ENCODE results near the gene F11R. TPM values are rescaled to one million over a fixed set of nuclear protein-coding genes. Genes with fewer than 3 reads are reported as not detected.
"Not testable (repeated sequence)": the region's sequence is repeated elsewhere in the genome, so short reads cannot be mapped to it uniquely, and the experiment has no call there.

F11R gene
- total RNA-seq (2021; fragmentation: NEBNext Ultra II Directional; extraction: Animal tissue kit (Norgen Biotek cat#: 25700)): under 1 TPM in 4 of 6 experiments, not detected in 2; 0.05 to 0.38 (median 0.14) TPM
- long read RNA-seq: 0 reads

- Mint-ChIP-seq H3K36me3 (ENCODE audit: low read depth) (no peaks in the 10 kb centered on the region), H3K9me3 (no peaks in the 10 kb centered on the region), H3K4me1 (ENCODE audit: low read depth) (peaks cover 43% of the 10 kb centered on the region), H3K27me3 (ENCODE audit: insufficient read depth) (peaks cover 31% of the 10 kb centered on the region), H3K4me3 (peak within 1 kb of the TSS; percentile 61), H3K27ac (no peak within 1 kb of the TSS)
- peak; percentile 12; the same call in 1 of the 2 replicates for TF ChIP-seq CTCF (IDR thresholded peaks at IDR 0.05)
- no peak for DNase-seq
Measured at GRCh38 chr1:161020509-161021164, at the start of gene F11R. TSS of gene F11R (minus strand) at chr1:161021152. CDS start at chr1:161021073, 79 bp downstream.

- TF ChIP-seq CTCF (IDR thresholded peaks at IDR 0.05): no peak
- peaks cover 6% of the 10 kb centered on the region for H3K27me3 Mint-ChIP-seq (ENCODE audit: insufficient read depth)
- H3K4me3 Mint-ChIP-seq: no peak within 1 kb of the TSS
- DNase-seq: no peak
- H3K36me3 Mint-ChIP-seq (ENCODE audit: low read depth): no peaks in the 10 kb centered on the region
- no peak within 1 kb of the TSS for H3K27ac Mint-ChIP-seq
- H3K9me3 Mint-ChIP-seq: no peaks in the 10 kb centered on the region
- peaks cover 5% of the 10 kb centered on the region; the same call in 1 of the 2 replicates for H3K4me1 Mint-ChIP-seq (ENCODE audit: low read depth)
Measured at GRCh38 chr1:161069731-161070270, 48.8 kb upstream of the F11R start, which contains the start of gene ARHGAP30. TSS of gene ARHGAP30 (minus strand) at chr1:161069891. CDS start at chr1:161069624, 267 bp downstream.

DNA sequence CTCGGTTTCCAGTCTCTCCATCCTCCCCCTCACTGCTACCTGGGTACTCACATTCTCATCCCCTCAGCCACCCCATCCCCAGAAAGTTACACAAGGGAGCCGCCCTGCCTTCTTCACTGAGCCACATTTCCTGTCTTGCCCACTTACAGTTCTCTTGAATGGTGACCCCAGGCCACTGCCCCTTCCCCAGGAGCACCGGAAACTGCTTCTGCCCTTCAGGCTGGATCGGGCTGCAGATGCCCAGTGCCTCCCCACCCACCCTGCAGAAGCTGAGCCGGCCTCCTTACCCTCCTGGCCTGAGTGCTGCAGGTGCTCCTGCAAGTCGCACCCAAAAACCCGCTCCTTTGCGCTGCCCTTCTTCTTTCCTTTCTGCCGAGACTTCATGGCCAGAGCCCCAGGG is 48.3 kb upstream of the F11R start:
- no peak overlapping the region for H3K27ac Mint-ChIP-seq
- H3K4me3 Mint-ChIP-seq: no peak overlapping the region
- H3K36me3 Mint-ChIP-seq (ENCODE audit: low read depth): no peaks in the 10 kb centered on the region
- H3K4me1 Mint-ChIP-seq (ENCODE audit: low read depth): peaks cover 5% of the 10 kb centered on the region; the same call in 1 of the 2 replicates
- TF ChIP-seq CTCF (IDR thresholded peaks at IDR 0.05): no peak
- H3K9me3 Mint-ChIP-seq: no peaks in the 10 kb centered on the region
- no peak for DNase-seq
- peaks cover 11% of the 10 kb centered on the region for H3K27me3 Mint-ChIP-seq (ENCODE audit: insufficient read depth)

- Mint-ChIP-seq H3K36me3 (ENCODE audit: low read depth) (no peaks in the 10 kb centered on the region), H3K4me3 (no peak overlapping the region), H3K4me1 (ENCODE audit: low read depth) (peaks cover 5% of the 10 kb centered on the region; the same call in 1 of the 2 replicates), H3K27ac (no peak overlapping the region), H3K27me3 (ENCODE audit: insufficient read depth) (peaks cover 14% of the 10 kb centered on the region), H3K9me3 (no peaks in the 10 kb centered on the region)
- DNase-seq: no peak
- TF ChIP-seq CTCF (IDR thresholded peaks at IDR 0.05): no peak
Measured at GRCh38 chr1:161068306-161069234, 47.6 kb upstream of the F11R start.

- Mint-ChIP-seq H3K9me3 (no peaks in the 10 kb centered on the region), H3K36me3 (ENCODE audit: low read depth) (no peaks in the 10 kb centered on the region), H3K4me3 (no peak overlapping the region), H3K27me3 (ENCODE audit: insufficient read depth) (peaks cover 21% of the 10 kb centered on the region), H3K27ac (no peak overlapping the region), H3K4me1 (ENCODE audit: low read depth) (peaks cover 5% of the 10 kb centered on the region; the same call in 1 of the 2 replicates)
- no peak for TF ChIP-seq CTCF (IDR thresholded peaks at IDR 0.05)
- DNase-seq: no peak
Measured at GRCh38 chr1:161066694-161067093, 45.7 kb upstream of the F11R start.

DNA sequence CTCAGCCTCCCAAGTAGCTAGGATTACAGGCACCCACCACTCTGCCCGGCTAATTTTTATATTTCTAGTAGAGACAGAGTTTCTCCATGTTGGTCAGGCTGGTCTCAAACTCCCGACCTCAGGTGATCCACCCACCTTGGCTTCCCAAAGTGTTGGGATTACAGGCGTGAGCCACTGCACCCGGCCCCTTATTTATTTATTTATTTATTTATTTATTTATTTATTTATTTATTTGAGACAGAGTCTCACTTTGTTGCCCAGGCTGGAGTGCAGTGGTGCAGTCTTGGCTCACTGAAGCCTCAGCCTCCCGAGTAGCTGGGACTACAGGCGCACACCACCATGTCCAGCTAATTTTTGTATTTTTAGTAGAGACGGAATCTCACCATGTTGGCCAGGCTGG is 44.7 kb upstream of the F11R start:
- H3K4me3 Mint-ChIP-seq; H3K4me1 Mint-ChIP-seq (ENCODE audit: low read depth); H3K27ac Mint-ChIP-seq; H3K9me3 Mint-ChIP-seq; DNase-seq; H3K36me3 Mint-ChIP-seq (ENCODE audit: low read depth): not testable (repeated sequence)
- H3K27me3 Mint-ChIP-seq (ENCODE audit: insufficient read depth): peaks cover 21% of the 10 kb centered on the region

DNA sequence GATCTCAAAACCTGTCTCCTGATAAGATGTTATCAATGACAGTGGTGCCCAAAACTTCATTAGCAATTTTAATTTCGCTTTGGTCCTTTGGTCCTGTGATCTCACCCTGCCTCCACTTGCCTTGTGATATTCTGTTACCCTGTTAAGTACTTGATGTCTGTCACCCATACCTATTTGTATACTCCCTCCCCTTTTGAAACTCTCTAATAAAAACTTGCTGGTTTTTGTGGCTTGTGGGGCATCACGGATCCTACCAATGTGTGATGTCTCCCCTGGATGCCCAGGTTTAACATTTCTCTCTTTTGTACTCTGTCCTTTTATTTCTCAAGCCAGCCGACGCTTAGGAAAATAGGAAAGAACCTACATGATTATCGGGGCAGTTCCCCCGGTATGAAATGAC is 43.0 kb upstream of the F11R start:
- not testable (repeated sequence) for DNase-seq; H3K27ac Mint-ChIP-seq; H3K36me3 Mint-ChIP-seq (ENCODE audit: low read depth); H3K4me1 Mint-ChIP-seq (ENCODE audit: low read depth); H3K4me3 Mint-ChIP-seq; H3K9me3 Mint-ChIP-seq
- peaks cover 24% of the 10 kb centered on the region for H3K27me3 Mint-ChIP-seq (ENCODE audit: insufficient read depth)

Measured in HFFc6 (cell line).